Measurements from ENCODE around the gene TP53BP1.

The TP53BP1 gene

DNA sequence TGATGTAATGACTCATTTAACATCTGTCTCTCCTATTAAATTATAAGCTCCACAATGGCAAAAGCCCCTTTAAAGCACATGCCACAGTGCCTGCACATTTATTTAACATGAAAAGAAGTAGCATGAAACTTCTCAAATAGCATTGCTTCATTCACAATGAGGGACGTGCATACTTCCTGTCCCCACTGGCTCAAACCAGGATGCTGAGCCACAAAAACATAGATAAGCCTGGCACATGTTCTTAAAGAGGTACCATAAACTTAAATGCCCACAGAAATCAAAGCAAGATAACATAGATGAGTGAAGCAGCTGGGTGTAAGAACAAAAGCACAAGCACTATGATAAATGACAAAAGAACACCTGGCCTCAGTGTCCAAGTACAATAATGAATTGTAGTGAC lies 3.8 kb downstream of the TP53BP1 start:
- H2BK15ac ChIP-seq (replicated peaks; ENCODE audit: low read depth), result no peak overlapping the region
- no peaks in the 10 kb centered on the region for H3K27me3 ChIP-seq (ENCODE audit: insufficient read depth, low read length, poor library complexity)
- peaks cover 3% of the 10 kb centered on the region for H3K79me1 ChIP-seq (ENCODE audit: low read length)
- peaks cover 1% of the 10 kb centered on the region for H3K36me3 ChIP-seq (ENCODE audit: control insufficient read depth, insufficient read depth, low read length)
- H3K79me2 ChIP-seq (ENCODE audit: control insufficient read depth, insufficient read depth, low read length), result peaks cover 5% of the 10 kb centered on the region
- no peak overlapping the region for H2BK120ac ChIP-seq (ENCODE audit: low read depth, low read length)
- H3K18ac ChIP-seq (ENCODE audit: low read length), result no peak overlapping the region
- no peak overlapping the region for H4K5ac ChIP-seq (ENCODE audit: low read length)
- H3K23ac ChIP-seq (ENCODE audit: low read length), result no peak overlapping the region
- H3K4me2 ChIP-seq (ENCODE audit: low read length), result no peak overlapping the region
- no peak overlapping the region for H3K4me3 ChIP-seq (ENCODE audit: low read length)
- no peak overlapping the region for H2BK5ac ChIP-seq (ENCODE audit: low read length)
- H3K56ac ChIP-seq (ENCODE audit: low read length), result no peak overlapping the region
- H3K27ac ChIP-seq (ENCODE audit: low read depth, low read length), result no peak overlapping the region
- no peak for DNase-seq
- H3K4ac ChIP-seq (ENCODE audit: low read depth, low read length), result no peak overlapping the region
- H3K9ac ChIP-seq (ENCODE audit: low read length), result no peak overlapping the region
- H4K8ac ChIP-seq (ENCODE audit: low read depth, low read length), result no peak overlapping the region
- peaks cover 11% of the 10 kb centered on the region for H3K4me1 ChIP-seq (ENCODE audit: control insufficient read depth, low read depth, low read length)
- no CpG with 5 or more reads among the region's 1 CpG for WGBS (ENCODE audit: extremely low coverage, insufficient coverage, low lambda C conversion rate)
- no peak overlapping the region for H2AK5ac ChIP-seq (ENCODE audit: low read length)

- Histone ChIP-seq H4K8ac (ENCODE audit: low read depth, low read length) (no peak overlapping the region), H2BK120ac (ENCODE audit: low read depth, low read length) (no peak overlapping the region), H3K79me2 (ENCODE audit: control insufficient read depth, insufficient read depth, low read length) (peaks cover 5% of the 10 kb centered on the region), H3K4me1 (ENCODE audit: control insufficient read depth, low read depth, low read length) (peaks cover 8% of the 10 kb centered on the region), H4K5ac (ENCODE audit: low read length) (no peak overlapping the region), H3K9ac (ENCODE audit: low read length) (no peak overlapping the region), H3K56ac (ENCODE audit: low read length) (no peak overlapping the region), H3K79me1 (ENCODE audit: low read length) (peaks cover 3% of the 10 kb centered on the region), H3K36me3 (ENCODE audit: control insufficient read depth, insufficient read depth, low read length) (peaks cover 1% of the 10 kb centered on the region), H3K27me3 (ENCODE audit: insufficient read depth, low read length, poor library complexity) (no peaks in the 10 kb centered on the region), H3K4me3 (ENCODE audit: low read length) (no peak overlapping the region), H2BK5ac (ENCODE audit: low read length) (no peak overlapping the region), H3K4me2 (ENCODE audit: low read length) (no peak overlapping the region), H3K27ac (ENCODE audit: low read depth, low read length) (no peak overlapping the region), H2AK5ac (ENCODE audit: low read length) (no peak overlapping the region), H3K18ac (ENCODE audit: low read length) (no peak overlapping the region), H3K4ac (ENCODE audit: low read depth, low read length) (no peak overlapping the region), H3K23ac (ENCODE audit: low read length) (no peak overlapping the region), H2BK15ac (replicated peaks; ENCODE audit: low read depth) (no peak overlapping the region)
- no peak for DNase-seq
- no CpG with 5 or more reads among the region's 3 CpGs for WGBS (ENCODE audit: extremely low coverage, insufficient coverage, low lambda C conversion rate)
These were observed 4.2 kb downstream of the TP53BP1 start for GRCh38 chr15:43488790-43489189.

- Histone ChIP-seq H4K8ac (ENCODE audit: low read depth, low read length) (no peak overlapping the region), H3K9ac (ENCODE audit: low read length) (no peak overlapping the region), H4K5ac (ENCODE audit: low read length) (no peak overlapping the region), H2BK15ac (replicated peaks; ENCODE audit: low read depth) (no peak overlapping the region), H3K18ac (ENCODE audit: low read length) (no peak overlapping the region), H3K79me1 (ENCODE audit: low read length) (peaks cover 3% of the 10 kb centered on the region), H3K23ac (ENCODE audit: low read length) (no peak overlapping the region), H2BK5ac (ENCODE audit: low read length) (no peak overlapping the region), H2BK120ac (ENCODE audit: low read depth, low read length) (no peak overlapping the region), H3K4me1 (ENCODE audit: control insufficient read depth, low read depth, low read length) (peaks cover 5% of the 10 kb centered on the region), H3K36me3 (ENCODE audit: control insufficient read depth, insufficient read depth, low read length) (peaks cover 1% of the 10 kb centered on the region), H3K4me2 (ENCODE audit: low read length) (no peak overlapping the region), H3K4me3 (ENCODE audit: low read length) (no peak overlapping the region), H3K79me2 (ENCODE audit: control insufficient read depth, insufficient read depth, low read length) (peaks cover 5% of the 10 kb centered on the region), H2AK5ac (ENCODE audit: low read length) (no peak overlapping the region), H3K27ac (ENCODE audit: low read depth, low read length) (no peak overlapping the region), H3K27me3 (ENCODE audit: insufficient read depth, low read length, poor library complexity) (no peaks in the 10 kb centered on the region), H3K56ac (ENCODE audit: low read length) (no peak overlapping the region), H3K4ac (ENCODE audit: low read depth, low read length) (no peak overlapping the region)
- DNase-seq, result no peak
- WGBS (ENCODE audit: extremely low coverage, insufficient coverage, low lambda C conversion rate), result no CpG with 5 or more reads among the region's 6 CpGs
These were observed 5.6 kb downstream of the TP53BP1 start for GRCh38 chr15:43487271-43487895.

DNA sequence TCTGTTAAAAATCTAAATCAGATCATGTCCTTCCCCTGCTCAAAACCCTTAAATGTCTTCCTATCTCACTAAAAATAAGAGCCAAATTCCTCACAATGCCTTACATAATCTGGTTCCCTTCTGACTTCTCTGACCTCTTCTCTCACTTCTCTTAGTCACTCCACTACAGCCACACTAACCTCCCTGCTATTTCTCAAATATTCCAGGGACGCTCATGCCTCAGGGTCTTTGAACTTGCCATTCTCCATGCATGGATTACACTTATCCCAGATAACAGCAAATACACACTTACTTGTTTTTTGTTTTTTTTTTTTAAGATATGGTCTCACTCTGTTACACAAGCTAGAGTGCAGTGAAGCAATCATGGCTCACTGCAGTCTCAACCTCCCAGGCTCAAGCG lies 8.5 kb downstream of the TP53BP1 start:
- Histone ChIP-seq H3K36me3 (ENCODE audit: control insufficient read depth, insufficient read depth, low read length) (peaks cover 4% of the 10 kb centered on the region), H2BK5ac (ENCODE audit: low read length) (no peak overlapping the region), H3K4me3 (ENCODE audit: low read length) (no peak overlapping the region), H3K9ac (ENCODE audit: low read length) (no peak overlapping the region), H2BK15ac (replicated peaks; ENCODE audit: low read depth) (no peak overlapping the region), H3K79me2 (ENCODE audit: control insufficient read depth, insufficient read depth, low read length) (no peaks in the 10 kb centered on the region), H3K27me3 (ENCODE audit: insufficient read depth, low read length, poor library complexity) (no peaks in the 10 kb centered on the region), H2AK5ac (ENCODE audit: low read length) (no peak overlapping the region), H3K23ac (ENCODE audit: low read length) (no peak overlapping the region), H3K18ac (ENCODE audit: low read length) (no peak overlapping the region), H3K4ac (ENCODE audit: low read depth, low read length) (no peak overlapping the region), H3K4me2 (ENCODE audit: low read length) (no peak overlapping the region), H3K56ac (ENCODE audit: low read length) (no peak overlapping the region), H3K27ac (ENCODE audit: low read depth, low read length) (no peak overlapping the region), H3K79me1 (ENCODE audit: low read length) (no peaks in the 10 kb centered on the region), H3K4me1 (ENCODE audit: control insufficient read depth, low read depth, low read length) (no peaks in the 10 kb centered on the region), H2BK120ac (ENCODE audit: low read depth, low read length) (no peak overlapping the region), H4K8ac (ENCODE audit: low read depth, low read length) (no peak overlapping the region), H4K5ac (ENCODE audit: low read length) (no peak overlapping the region)
- DNase-seq, result no peak
- WGBS (ENCODE audit: extremely low coverage, insufficient coverage, low lambda C conversion rate), result no CpG with 5 or more reads among the region's 2 CpGs

DNA sequence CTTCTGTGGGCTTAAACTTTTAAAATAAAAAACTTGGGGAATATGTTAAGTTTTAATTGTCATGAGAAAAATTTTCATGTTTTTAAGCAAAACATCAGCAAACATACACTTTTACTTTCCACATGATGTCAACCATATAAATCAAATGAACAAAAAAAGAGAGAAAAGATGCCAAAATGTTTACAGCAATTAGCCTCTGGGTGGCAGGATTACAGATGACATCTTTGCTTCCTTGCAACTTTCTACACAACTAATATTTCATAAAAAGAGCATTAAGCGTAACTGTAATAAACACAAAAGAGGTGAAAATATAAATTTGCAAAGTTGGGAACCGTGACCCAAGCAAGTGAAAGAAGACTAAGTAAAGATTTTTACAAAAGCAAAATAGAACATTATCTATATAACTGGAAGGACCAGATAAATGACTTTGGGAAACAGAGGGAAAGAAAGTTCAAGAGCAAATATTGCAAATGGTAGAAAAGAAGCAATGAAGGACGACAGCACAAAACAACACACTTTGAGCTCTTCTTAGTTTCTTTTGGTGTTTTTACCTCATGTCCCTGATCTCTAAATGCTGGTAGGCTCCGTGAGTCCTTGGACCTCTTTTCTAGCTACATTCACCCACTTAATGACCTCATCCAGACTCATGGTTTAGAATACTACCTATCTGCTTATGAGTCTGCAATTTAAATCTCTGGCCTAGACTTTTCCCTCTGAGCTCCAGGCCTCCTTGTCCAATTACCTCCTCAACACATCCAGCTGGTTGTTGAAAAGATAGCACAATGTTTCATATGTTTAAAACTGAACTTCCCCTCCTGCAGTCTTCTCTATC lies 9.4 kb downstream of the TP53BP1 start:
- H3K27me3 ChIP-seq (ENCODE audit: insufficient read depth, low read length, poor library complexity), result no peaks in the 10 kb centered on the region
- WGBS (ENCODE audit: extremely low coverage, insufficient coverage, low lambda C conversion rate), result no CpG with 5 or more reads among the region's 4 CpGs
- peaks cover 7% of the 10 kb centered on the region for H3K36me3 ChIP-seq (ENCODE audit: control insufficient read depth, insufficient read depth, low read length)
- no peak overlapping the region for H3K27ac ChIP-seq (ENCODE audit: low read depth, low read length)
- no peak overlapping the region for H2BK5ac ChIP-seq (ENCODE audit: low read length)
- no peak overlapping the region for H3K4me2 ChIP-seq (ENCODE audit: low read length)
- H3K4ac ChIP-seq (ENCODE audit: low read depth, low read length), result no peak overlapping the region
- H2BK15ac ChIP-seq (replicated peaks; ENCODE audit: low read depth), result no peak overlapping the region
- H3K56ac ChIP-seq (ENCODE audit: low read length), result no peak overlapping the region
- H2AK5ac ChIP-seq (ENCODE audit: low read length), result no peak overlapping the region
- no peak overlapping the region for H3K18ac ChIP-seq (ENCODE audit: low read length)
- H3K4me3 ChIP-seq (ENCODE audit: low read length), result no peak overlapping the region
- H3K4me1 ChIP-seq (ENCODE audit: control insufficient read depth, low read depth, low read length), result no peaks in the 10 kb centered on the region
- no peak overlapping the region for H4K5ac ChIP-seq (ENCODE audit: low read length)
- peak; percentile 4 for DNase-seq
- H3K79me2 ChIP-seq (ENCODE audit: control insufficient read depth, insufficient read depth, low read length), result no peaks in the 10 kb centered on the region
- no peak overlapping the region for H3K9ac ChIP-seq (ENCODE audit: low read length)
- no peak overlapping the region for H2BK120ac ChIP-seq (ENCODE audit: low read depth, low read length)
- H4K8ac ChIP-seq (ENCODE audit: low read depth, low read length), result no peak overlapping the region
- H3K23ac ChIP-seq (ENCODE audit: low read length), result no peak overlapping the region
- no peaks in the 10 kb centered on the region for H3K79me1 ChIP-seq (ENCODE audit: low read length)
